Calu3 (cell line): ENCODE results near the gene MBNL1. TPM values are rescaled to one million over a fixed set of nuclear protein-coding genes. Genes with fewer than 3 reads are reported as not detected.

Experiments
- BruUV-seq: library from RNA; stranded (reverse); fragments of 400-500 nt; replicated peaks from 2 replicates; lab custom pipeline; 2021; lab: Mats Ljungman, UMichigan
- CTCF ChIA-PET: fragments of 300-600 bp; sonication (Branson Sonifier 250); formaldehyde crosslinking; loops from one replicate; lab custom pipeline; 2022; ENCODE audit warnings: antibody characterized with exemption; lab: Charles Lee
- DNase-seq: peaks from one replicate; pipeline ENCODE4 v3.0.0; 2022
- H3K27ac Mint-ChIP-seq: one replicate; pipeline ENCODE4 v1.8.0; 2022; ENCODE audit warnings: mixed read lengths; ENCODE audit not compliant: unreplicated experiment
- H3K27me3 Mint-ChIP-seq: one replicate; pipeline ENCODE4 v1.8.0; 2022; ENCODE audit warnings: mixed read lengths; ENCODE audit not compliant: unreplicated experiment
- H3K36me3 Mint-ChIP-seq: one replicate; pipeline ENCODE4 v1.8.0; 2022; ENCODE audit warnings: mild to moderate bottlenecking, moderate library complexity, mixed read lengths; ENCODE audit not compliant: insufficient read depth, unreplicated experiment
- H3K4me1 Mint-ChIP-seq: one replicate; pipeline ENCODE4 v1.8.0; 2022; ENCODE audit warnings: mild to moderate bottlenecking, low read depth, mixed read lengths; ENCODE audit not compliant: unreplicated experiment
- H3K4me3 Mint-ChIP-seq: one replicate; pipeline ENCODE4 v1.8.0; 2022; ENCODE audit warnings: mild to moderate bottlenecking, low read depth, moderate library complexity, mixed read lengths; ENCODE audit not compliant: unreplicated experiment
- H3K9me3 Mint-ChIP-seq: one replicate; pipeline ENCODE4 v1.8.0; 2022; ENCODE audit warnings: low read depth, mixed read lengths; ENCODE audit not compliant: unreplicated experiment
- CTCF ChIP-seq: fragments of 200-600 bp; IDR thresholded peaks from one replicate; pipeline ENCODE4 v1.8.0; 2022; ENCODE audit warnings: antibody characterized with exemption; ENCODE audit not compliant: unreplicated experiment
- intact Hi-C: fragments of 100-400 bp; cut with micrococcal nuclease; formaldehyde crosslinking; loops from one replicate; pipeline ENCODE4 v1.10.0; 2022; ENCODE audit not compliant: unreplicated experiment
- total RNA-seq: library from RNA; stranded (reverse); gene quantifications from 2 replicates; pipeline ENCODE4 v1.2.3, GENCODE V29; 2022

Gene MBNL1
- total RNA-seq, 1 experiment from 2014 or later, result 183 TPM

GRCh38 chr3:152305075-152305474, 36.3 kb downstream of the MBNL1 start:
- Mint-ChIP-seq H3K36me3 (peaks cover 25% of the 10 kb centered on the region), H3K4me1 (peaks cover 65% of the 10 kb centered on the region), H3K4me3 (no peak overlapping the region), H3K27ac (no peak overlapping the region), H3K9me3 (no peaks in the 10 kb centered on the region), H3K27me3 (no peaks in the 10 kb centered on the region)
- CTCF ChIA-PET, result interaction anchor here (0.7 to 1.1 kb wide), 4 partner anchors 9 to 244 kb away, joined by 3 read pairs; no protein-coding TSS in a partner anchor
- BruUV-seq, result no TSS peak
- no peak for TF ChIP-seq CTCF
- intact Hi-C loops, result loop anchor here (5.0 to 10.0 kb wide), 2 partner anchors 82 to 140 kb away; no protein-coding TSS in a partner anchor
- DNase-seq, result no peak

GRCh38 chr3:152307829-152308474, 39.2 kb downstream of the MBNL1 start:
- Mint-ChIP-seq H3K9me3 (no peaks in the 10 kb centered on the region), H3K27me3 (no peaks in the 10 kb centered on the region), H3K27ac (peak overlapping the region; percentile 72), H3K36me3 (peaks cover 25% of the 10 kb centered on the region), H3K4me3 (peak overlapping the region; percentile 34), H3K4me1 (peaks cover 61% of the 10 kb centered on the region)
- BruUV-seq, result no TSS peak
- TF ChIP-seq CTCF, result no peak
- intact Hi-C loops, result loop anchor here (2.0 to 10.0 kb wide), 3 partner anchors 39 to 137 kb away; partner anchors contain the start of gene MBNL1
- CTCF ChIA-PET, result interaction anchor here (0.6 to 3.1 kb wide), 10 partner anchors 10 to 187 kb away, joined by 3 to 13 read pairs (median 4); partner anchors contain the start of gene MBNL1
- peak; percentile 34 for DNase-seq

- no peaks in the 10 kb centered on the region for H3K9me3 Mint-ChIP-seq
- no peak for DNase-seq
- no peaks in the 10 kb centered on the region for H3K27me3 Mint-ChIP-seq
- BruUV-seq, result no TSS peak
- intact Hi-C loops, result loop anchor here (5.0 to 10.0 kb wide), 2 partner anchors 79 to 136 kb away; no protein-coding TSS in a partner anchor
- H3K36me3 Mint-ChIP-seq, result peaks cover 28% of the 10 kb centered on the region
- H3K4me3 Mint-ChIP-seq, result peak overlapping the region; percentile 34
- peaks cover 61% of the 10 kb centered on the region for H3K4me1 Mint-ChIP-seq
- CTCF ChIA-PET, result interaction anchor here (0.6 to 3.1 kb wide), 10 partner anchors 9 to 187 kb away, joined by 3 to 13 read pairs (median 4); partner anchors contain the start of gene MBNL1
- H3K27ac Mint-ChIP-seq, result peak overlapping the region; percentile 72
- no peak for TF ChIP-seq CTCF
Measured at GRCh38 chr3:152308475-152308844, 39.7 kb downstream of the MBNL1 start.

GRCh38 chr3:152309031-152309430, 40.3 kb downstream of the MBNL1 start:
- no peak for DNase-seq
- no TSS peak for BruUV-seq
- Mint-ChIP-seq H3K36me3 (peaks cover 28% of the 10 kb centered on the region), H3K9me3 (no peaks in the 10 kb centered on the region), H3K4me1 (peaks cover 55% of the 10 kb centered on the region), H3K4me3 (peak overlapping the region; percentile 34), H3K27ac (peak overlapping the region; percentile 72), H3K27me3 (no peaks in the 10 kb centered on the region)
- CTCF ChIA-PET, result interaction anchor here (1.0 to 2.1 kb wide), 5 partner anchors 13 to 135 kb away, joined by 3 to 7 read pairs (median 5); partner anchors contain the start of gene MBNL1
- TF ChIP-seq CTCF, result no peak
- intact Hi-C loops, result loop anchor here (5.0 to 10.0 kb wide), 2 partner anchors 78 to 136 kb away; no protein-coding TSS in a partner anchor
